ENCODE data around the gene TMTC1.
"Not testable (repeated sequence)": the region's sequence is repeated elsewhere in the genome, so short reads cannot be mapped to it uniquely, and the experiment has no call there.

The TMTC1 gene

DNA sequence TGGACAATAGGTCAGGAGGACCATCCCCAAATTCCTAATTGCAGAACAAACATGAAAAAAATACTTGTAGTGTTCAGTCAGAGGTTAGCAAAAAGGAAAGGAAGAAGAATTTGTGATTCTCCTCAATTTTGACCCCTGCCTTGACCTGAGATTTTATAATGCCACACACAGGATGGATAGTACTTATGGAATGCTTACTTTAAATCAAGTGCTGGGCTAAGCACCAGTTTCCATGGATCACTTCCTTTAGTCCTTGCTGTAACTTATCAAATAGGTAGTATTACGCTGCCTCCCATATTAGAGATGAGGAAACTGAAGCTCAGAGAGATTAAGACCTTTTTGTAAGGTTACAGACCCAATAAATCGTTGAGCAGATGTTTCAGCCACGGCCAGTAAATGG, 205.0 kb downstream of the TMTC1 start:
- DNase-seq (ENCODE audit: low read depth in 3 of 3, low spot score in 1 of 3) = no peak

DNA sequence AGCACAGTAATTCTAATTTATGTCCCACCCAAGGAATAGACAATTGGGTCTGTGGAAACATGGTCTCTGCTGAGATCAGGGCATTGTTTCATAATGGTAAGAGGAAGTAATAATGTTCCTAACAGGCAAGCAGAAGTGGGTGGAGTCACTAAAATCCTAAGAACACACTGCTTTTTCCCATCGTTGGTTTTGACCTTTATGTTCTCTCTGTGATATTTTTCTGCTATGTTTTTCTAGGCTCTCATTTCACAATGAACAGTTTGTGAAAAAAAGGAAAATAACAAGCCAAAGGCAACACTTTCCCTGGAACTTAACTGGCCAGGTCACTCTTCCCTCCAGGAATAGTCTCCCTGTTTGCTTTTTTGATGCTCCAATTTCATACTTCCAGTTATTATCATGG, 205.7 kb downstream of the TMTC1 start:
- DNase-seq (ENCODE audit: low read depth in 3 of 3, low spot score in 1 of 3) = no peak

DNA sequence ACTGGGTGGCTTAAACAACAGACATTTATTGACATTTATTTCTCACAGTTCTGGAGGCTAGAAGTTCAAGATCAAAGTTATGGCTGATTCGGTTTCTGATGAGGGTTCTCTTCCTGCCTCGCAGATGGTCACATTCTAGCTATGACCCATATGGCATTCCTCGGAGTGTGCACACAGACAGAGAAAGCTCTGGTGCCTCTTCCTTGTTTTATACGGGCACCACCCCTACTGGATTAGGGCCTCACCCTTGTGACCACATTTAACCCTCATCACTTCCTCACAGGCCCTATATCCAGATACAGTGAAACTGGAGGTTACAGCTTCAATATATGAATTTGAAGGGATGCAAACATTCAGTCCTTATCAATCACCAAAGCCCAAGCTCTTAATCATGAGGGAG, 209.2 kb downstream of the TMTC1 start:
- no peak for DNase-seq (ENCODE audit: low read depth in 3 of 3, low spot score in 1 of 3)

DNA sequence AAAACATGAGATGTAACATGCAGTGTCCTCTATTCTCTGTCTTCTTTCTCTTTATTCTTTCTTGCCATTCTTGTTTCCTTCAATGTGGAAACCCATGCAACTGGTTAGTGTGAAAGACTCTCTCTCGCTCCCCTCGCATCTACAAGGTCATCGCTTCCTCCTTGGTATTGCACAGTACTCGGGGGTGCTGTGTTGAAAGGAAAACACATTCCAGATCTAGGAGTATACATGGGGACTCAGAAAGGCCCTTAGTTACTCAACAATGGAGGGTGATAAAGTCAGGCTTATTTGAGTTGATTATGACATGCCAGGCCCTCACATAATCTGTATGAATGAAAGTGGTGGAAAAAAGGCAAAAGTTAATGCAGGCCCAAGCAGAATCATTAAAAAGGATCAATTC, 210.8 kb downstream of the TMTC1 start:
- DNase-seq (ENCODE audit: low read depth in 3 of 3, low spot score in 1 of 3) = no peak

DNA sequence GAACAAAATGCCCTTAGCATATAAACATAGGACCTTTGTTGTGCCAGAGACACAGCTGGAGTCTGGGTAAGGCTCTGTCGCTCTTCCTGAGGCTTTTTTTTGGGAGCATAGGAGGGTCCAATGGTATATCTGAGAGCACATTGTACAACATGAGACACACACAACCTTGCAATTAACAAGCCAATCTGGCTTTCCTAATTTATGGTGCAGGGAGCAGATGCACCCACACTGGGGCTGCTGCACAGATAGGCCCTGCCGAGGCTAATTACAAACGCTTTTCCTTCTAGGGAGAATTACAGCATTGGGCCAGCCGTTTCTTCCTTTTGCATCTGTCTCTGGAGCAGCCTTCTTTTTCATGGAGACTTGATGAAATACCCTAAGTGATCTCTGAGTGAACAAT, 211.3 kb downstream of the TMTC1 start:
- DNase-seq (ENCODE audit: low read depth in 3 of 3, low spot score in 1 of 3) = no peak

DNA sequence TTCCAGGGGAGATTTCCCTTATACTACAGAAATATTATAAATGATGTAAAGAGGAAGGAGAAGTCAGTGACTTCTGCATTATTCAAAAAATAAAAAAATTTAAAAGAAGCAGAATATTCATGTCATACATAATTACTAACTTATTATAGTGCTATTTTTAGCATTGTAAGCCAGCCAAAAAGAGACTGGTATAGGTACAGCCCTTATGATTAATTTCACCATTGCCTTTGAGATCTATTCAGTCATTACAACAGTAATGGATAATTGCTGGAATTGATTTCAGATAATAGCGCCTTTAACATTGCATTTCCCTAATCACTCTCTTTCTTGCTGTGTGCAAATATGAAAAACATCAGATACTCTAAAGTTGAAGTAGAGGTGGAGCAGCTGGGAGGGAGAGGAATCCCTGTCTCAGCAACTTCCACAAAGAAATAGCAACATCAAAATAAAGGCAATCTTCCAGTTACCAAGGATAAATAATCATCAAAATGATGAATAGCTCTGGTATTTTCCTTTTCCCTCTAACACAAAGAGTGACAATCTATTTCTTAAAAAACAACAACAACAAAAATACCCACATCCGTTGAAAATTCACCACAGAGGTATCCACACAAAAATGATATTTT, 214.5 kb downstream of the TMTC1 start:
- DNase-seq (ENCODE audit: low read depth in 3 of 3, low spot score in 1 of 3) = no peak

DNA sequence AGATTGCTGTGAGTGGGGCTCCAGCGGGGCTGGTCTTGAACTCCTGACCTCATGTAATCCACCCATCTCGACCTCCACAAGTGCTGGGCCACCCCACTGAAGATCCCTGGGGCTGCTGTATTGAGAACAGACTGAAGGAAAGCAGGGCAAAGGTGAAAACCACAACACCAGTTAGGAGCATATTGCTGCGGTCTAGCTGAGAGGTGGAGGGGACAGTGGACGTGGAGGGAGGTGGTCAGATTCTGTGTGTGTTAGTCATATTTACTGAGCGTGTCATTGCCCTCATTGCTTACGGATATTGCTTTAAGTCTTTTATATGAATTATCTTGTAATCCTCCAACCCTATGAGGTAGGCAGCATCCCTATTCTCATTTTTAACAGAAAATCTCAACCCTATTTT, 217.3 kb downstream of the TMTC1 start:
- no peak for DNase-seq (ENCODE audit: low read depth in 3 of 3, low spot score in 1 of 3)

DNA sequence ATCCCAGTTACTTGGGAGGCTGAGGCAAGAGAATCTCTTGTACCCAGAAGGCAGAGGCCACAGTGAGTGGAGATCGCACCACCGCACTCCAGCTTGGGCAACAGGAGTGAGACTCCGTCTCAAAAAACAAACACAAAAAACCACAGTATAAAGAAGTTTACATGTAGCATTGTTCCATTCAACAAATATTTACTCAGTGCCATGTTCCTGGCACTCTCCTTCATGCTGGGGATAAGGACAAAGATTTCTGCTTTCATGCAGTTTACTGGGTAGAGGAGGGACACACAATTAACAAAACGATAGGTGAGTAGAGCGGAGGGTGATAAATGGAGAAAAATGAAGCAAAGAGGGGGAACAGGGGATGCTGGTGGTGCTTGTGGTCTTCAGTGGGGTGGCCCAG, 218.0 kb downstream of the TMTC1 start:
- no peak for DNase-seq (ENCODE audit: low read depth in 3 of 3, low spot score in 1 of 3)

DNA sequence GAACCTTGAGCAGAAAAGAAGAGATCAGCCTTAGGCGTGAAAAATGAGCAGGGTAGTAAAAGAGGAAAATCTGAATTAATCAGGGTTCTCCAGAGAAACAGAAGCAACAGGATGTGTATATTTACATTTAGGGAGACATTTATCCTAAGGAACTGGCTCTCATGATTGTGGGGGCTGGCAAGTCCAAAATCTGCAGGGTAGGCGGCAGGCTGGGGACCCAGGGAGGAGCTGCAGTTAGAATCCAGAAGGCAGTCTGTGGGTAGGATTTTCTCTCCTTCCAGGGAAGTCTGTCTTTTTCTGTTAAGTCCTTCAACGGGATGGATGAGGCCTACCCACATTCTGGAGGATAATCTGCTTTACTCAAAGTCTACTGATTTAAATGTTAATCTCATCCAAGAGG, 218.8 kb downstream of the TMTC1 start:
- DNase-seq (ENCODE audit: low read depth in 3 of 3, low spot score in 1 of 3) = no peak

DNA sequence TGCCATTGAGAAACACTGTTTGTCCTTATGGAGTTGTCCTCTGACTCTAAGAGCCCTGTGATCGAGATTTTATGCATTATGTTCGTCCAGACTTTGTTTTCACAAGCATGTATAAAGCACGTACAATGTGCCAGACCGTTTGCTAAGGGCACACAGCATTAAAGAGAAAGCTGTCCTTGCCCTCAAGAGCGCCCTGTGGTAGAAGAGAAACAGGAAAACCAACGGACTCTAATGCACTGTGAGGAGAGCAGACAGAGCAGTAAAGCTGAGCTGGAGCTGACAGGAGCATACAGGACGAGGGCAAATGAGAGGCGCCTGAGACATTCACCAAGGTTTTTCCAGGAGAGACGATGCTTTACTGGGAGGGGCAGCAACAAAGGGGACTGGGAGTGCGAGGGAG, 220.1 kb downstream of the TMTC1 start:
- no peak for DNase-seq (ENCODE audit: low read depth in 3 of 3, low spot score in 1 of 3)

DNA sequence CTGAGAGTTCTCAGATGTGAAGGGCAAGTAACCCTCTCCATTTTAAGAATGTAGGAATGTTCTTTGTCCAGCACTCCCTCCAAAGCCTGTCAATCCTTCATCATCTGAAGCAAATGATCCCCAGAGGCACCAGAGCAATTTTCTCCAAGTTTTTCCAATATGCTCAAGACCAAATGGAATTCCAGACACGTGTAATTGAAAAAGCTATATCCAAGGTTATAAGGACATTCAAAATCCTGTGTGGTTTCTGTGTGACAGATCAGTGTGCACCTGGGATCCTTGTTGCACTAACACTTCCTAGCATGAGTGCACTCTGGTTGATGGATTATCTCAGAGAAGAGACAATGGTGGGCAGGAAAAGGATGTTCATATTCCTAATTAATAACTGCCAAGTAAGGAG, 220.7 kb downstream of the TMTC1 start:
- no peak for DNase-seq (ENCODE audit: low read depth in 3 of 3, low spot score in 1 of 3)

DNA sequence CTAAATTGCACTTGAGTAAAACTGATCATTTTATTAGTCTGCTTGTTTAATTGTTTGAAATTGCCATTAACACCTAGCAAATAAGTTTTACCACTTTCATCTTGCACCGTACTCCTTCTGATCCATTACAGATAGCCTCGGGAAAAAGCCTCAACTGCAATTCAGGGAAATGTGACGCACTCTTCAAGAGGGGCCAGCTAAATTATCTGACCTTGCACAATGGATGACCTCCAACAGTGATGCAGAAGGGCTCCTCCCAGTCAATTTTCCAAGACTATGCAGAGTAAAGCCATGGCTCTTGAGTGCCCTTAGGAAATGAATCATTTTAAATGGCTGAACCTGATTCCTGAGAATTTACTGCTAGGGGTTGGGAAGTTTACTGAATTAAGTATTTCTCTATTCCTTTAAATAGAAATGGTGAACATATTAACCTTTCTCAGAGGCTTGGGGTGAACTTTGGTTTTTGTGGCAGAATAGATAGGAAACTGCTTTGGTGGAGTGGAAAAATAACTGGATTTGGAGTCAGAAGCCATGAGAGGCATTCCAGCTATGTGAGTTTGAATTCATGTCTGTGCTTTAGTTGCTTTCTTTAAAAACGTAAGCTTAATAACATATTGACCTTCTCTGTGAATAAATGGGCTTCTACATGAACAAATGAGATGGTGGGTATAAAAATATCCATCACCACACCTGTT, 221.5 kb downstream of the TMTC1 start:
- DNase-seq (ENCODE audit: low read depth in 3 of 3, low spot score in 1 of 3) = no peak

DNA sequence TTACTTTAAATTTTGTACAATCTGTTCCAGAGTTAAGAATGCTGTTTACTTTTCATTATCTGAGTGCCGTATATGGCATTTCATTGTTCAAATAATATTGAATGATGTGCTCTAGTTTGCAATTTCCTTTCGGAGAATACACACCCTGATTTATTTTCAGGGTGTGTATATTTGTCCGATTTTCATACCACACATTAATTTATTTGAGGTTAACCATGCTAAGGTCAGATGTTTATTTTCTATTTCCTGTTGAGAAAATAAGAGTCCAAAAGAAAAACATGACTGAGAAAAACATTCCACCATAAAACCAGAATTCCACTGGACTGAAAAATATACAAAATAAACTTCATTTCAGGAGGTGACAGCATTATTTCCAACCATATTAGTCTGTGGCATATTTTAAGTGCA, 222.1 kb downstream of the TMTC1 start:
- DNase-seq (ENCODE audit: low read depth in 3 of 3, low spot score in 1 of 3) = no peak

DNA sequence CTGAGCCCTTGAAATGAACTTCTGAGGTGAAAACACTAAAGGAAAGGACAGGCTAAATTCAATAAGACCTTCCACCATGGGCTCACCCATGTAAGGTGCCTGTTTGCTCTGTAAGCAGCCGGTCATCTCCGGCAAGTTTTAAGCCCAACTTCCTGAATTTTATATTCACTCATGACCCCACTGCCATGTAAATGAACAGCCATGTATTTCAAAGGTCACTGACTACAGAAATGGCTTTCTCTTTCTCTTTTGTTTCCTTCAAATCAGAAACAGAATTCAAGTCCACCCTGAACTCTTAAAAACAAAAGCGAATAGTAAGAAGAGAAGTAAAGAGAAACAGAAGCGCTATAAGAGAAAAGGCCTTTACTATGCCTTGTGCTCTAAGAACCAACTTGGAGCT, 224.5 kb downstream of the TMTC1 start:
- DNase-seq (ENCODE audit: low read depth in 3 of 3, low spot score in 1 of 3) = no peak

DNA sequence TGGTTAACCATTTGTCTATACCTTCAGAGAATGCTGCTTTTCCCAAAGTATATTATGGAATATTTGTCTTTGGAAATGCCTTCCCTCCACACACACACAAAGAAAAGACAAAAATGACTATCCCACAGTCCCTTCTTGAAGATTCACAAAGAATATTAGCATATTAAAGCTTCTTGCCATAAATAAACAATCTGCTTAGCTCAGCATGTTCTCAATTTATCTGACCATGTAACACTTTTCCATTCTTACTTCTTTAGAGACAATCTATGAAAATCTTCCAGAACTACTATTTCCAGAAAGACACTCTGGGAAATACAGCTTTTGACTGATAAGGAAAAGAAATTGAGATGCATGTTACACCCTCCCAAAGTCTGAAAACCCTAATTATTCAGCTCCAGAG, 227.4 kb downstream of the TMTC1 start:
- no peak for DNase-seq (ENCODE audit: low read depth in 3 of 3, low spot score in 1 of 3)

DNA sequence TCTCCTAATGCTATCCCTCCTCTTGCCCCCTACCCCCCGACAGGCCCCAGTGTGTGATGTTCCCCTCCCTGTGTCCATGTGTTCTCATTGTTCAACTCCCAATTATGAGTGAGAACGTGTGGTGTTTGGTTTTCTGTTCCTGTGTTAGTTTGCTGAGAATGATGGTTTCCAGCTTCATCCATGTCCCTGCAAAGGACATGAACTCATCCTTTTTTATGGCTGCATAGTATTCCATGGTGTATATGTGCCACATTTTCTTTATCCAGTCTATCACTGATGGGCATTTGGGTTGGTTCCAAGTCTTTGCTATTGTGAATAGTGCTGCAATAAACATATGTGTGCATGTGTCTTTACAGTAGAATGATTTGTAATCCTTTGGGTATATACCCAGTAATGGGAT, 228.3 kb downstream of the TMTC1 start:
- DNase-seq (ENCODE audit: low read depth in 3 of 3, low spot score in 1 of 3) = not testable (repeated sequence)

DNA sequence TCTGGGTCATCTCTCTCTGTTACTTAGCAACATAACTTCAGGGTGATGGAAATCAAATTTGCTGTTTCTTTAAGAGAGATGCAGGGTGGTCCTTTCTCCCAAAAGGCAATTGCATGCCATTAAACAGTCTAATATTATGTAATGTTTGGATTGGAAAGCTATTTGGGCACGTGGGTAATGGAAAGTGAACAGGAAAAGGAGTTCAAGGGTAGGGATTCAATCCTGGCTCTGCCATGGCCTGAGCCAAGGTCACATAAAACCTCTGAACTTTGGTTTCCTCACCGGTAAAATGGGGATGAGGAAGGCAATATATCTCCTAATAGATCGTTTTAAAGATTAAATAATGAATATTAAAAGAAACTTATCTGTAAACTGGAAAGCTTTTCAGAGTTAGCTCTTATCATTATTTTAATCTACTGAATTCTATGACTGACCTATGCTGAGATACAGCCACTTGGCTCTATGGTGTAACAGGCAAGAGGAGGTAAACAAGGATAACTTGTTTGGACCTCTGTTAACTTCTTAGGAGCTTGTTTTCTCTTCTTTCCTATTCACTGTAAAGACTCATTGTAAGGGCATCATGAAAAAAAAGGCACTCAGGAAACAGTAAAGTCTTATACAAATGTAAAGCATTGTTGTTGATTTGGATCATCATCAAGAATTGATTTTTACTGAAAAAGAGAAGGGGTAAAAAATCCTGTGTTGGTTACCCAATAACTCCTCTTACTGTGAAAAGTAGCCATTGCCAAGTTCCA, 230.6 kb downstream of the TMTC1 start:
- no peak for DNase-seq (ENCODE audit: low read depth in 3 of 3, low spot score in 1 of 3)

DNA sequence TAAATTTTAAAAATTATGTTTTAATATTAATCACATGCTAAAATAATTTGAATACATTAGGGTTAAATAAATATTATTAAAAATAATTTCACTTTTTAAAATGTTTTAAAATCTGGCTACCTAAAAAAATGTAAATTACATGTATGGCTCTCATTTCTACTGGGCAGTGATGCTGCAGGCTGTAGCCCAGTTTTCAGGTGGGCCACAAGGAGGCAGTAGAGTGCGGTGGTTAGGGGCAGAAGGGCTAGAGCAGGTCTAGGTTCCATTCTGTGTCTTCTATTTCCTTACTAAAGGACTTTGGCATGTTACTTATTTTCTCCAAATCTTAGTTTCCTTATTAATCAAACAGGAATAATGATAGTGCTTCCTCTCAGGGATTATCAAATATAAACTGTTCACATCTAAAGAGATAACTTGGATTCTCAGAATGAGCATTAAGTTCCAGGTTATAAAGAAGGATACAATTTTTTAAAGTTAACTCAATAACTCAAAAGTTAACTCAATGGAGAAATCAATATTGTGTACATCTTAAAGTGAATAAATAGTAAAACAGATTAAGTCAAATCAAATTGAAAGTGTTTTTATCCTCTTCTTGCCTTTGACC, 231.3 kb downstream of the TMTC1 start:
- peak in 2 of 3 donors; percentile 13 to 48 for DNase-seq (ENCODE audit: low read depth in 3 of 3, low spot score in 1 of 3)

DNA sequence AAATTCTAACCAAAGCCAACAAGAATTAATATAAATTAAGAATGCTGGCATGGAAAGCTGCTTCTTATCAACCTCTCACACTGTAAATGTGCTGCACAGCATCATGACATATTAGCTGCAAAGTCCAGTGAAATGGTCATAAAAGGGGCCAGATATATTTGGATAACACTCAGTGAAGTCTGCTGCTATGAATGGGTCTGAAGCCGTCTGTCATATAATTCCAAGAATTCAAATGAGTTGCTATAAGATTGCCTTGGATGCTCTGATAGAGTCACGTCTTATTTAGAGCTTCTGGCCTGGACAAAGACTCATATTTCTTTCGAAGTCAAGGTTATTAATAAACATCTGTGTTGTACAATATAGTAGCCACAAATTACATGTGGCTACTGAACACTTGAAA, 231.9 kb downstream of the TMTC1 start:
- no peak for DNase-seq (ENCODE audit: low read depth in 3 of 3, low spot score in 1 of 3)

DNA sequence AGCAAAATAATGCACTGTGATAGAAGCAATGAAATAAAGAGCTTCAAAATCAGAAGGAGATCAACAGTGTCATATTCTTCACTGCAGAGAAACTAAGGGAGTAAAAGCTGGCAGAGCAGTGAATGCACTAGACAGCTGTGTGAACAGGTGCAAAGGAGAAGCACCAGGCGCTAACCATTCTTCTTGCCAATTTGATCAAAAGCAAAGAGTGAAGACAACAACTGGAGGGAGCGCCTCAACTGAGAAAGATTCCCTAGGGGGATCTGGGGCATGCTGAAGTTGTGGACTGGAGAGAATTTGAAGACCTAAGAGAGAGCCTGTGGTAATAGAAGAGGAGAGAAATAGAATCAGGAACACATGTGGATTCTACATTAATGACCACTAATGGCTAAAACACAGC, 235.9 kb downstream of the TMTC1 start:
- no peak for DNase-seq (ENCODE audit: low read depth in 3 of 3, low spot score in 1 of 3)

DNA sequence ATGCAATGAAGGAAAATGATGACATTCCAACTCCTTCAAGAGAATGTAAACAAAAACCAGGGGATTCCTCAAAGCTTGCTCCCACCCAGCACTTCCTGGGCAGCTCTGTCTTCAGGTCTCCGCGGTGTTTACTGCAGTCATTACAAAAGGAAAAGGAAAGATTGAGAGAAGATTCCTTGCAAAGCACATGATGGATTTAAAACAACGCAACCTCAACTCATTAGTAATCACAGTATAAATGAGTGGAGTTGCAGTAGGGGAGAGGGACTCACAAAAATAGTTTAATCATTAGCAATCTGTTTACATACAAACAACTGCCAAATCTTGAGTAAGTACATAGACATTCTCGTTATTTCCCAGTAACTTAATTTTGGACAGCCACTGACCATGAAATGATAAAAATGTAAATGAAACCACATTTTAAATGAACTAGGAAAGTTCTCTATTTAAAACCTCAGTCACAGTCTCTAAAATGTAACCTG, 236.6 kb downstream of the TMTC1 start:
- DNase-seq (ENCODE audit: low read depth in 3 of 3, low spot score in 1 of 3) = no peak

DNA sequence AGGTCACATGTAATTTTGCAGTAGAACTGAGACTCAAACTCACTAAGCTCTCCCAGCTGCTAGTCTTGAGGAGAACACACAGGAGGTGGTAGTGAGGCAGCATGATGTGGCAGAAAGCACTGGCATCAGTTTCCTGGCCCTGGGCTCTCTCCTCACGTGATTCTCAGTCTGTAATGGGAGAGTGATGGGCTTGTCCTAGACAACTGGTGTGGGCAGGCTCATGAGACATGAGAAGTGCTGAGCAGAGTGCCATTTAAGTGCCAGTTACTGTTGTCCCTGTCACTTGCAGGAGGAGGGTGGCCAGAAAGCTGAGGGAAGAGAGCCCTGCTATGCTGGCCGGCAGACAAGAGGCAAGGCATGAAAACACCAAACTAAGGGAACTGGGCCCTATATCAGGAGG, 237.7 kb downstream of the TMTC1 start:
- DNase-seq (ENCODE audit: low read depth in 3 of 3, low spot score in 1 of 3) = no peak

All from stimulated activated CD4-positive, alpha-beta T cell treated with anti-CD3 and anti-CD28 coated beads, TNF-alpha, amount 100 ng/mL, for 1 hour (primary cell).